Measurements from ENCODE around the gene KLC1. TPM values are rescaled to one million over a fixed set of nuclear protein-coding genes. Genes with fewer than 3 reads are reported as not detected.

KLC1 gene
- total and polyA plus RNA-seq, 2 of the 13 experiments (the other 11 are each of a cell fraction or from before 2014, with no cell fraction given) = 53.2 to 63.5 TPM

DNA sequence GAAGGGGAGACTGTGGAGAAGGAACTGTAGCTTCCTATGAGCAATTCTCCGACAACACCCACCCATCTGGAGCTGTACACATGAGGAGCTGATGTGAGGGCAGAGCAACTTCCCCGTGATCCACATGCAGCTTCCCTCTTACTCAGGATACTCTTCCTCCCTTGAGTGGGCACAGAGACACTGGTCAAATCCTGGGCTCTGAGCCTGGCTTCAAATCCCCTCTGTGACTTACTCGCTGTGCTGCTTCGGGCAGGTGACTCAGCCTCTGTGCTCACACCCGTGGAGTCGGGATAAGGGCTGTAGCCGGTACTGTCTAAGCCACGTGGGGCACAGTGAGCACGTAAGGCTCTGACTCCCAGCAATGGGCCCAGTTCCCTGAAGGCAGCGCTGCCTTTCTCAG lies 117.7 kb downstream of the KLC1 start:
- FAIRE-seq = no peak
- no peak for DNase-seq (ENCODE audit: low spot score)
- 100% methylated on average over 3 of the region's 10 CpGs for WGBS (ENCODE audit: low lambda C conversion rate)
- Histone ChIP-seq H4K20me1 (ENCODE audit: insufficient read depth, low read length) (no peaks in the 10 kb centered on the region), H3K4me2 (ENCODE audit: low read depth, low read length) (no peak overlapping the region), H2AFZ (ENCODE audit: low read length) (no peak overlapping the region), H3K79me2 (ENCODE audit: insufficient read depth, low read length) (no peaks in the 10 kb centered on the region), H3K4me1 (ENCODE audit: insufficient read depth, low read length) (peaks cover 16% of the 10 kb centered on the region), H3K4me3 (replicated peaks in 1 of 3; ENCODE audit: insufficient read depth in 1 of 3, low read depth in 2 of 3, low read length in 3 of 3) (no peak overlapping the region), H3K9me3 (ENCODE audit: low read length) (no peaks in the 10 kb centered on the region), H3K36me3 (replicated peaks in 1 of 2; ENCODE audit: control insufficient read depth in 1 of 2, insufficient read depth in 2 of 2, low read length in 2 of 2) (peaks cover 9 to 34% of the 10 kb centered on the region in 2 experiments; a peak in 4 of 5 replicates), H3K9ac (ENCODE audit: insufficient read depth, low read depth, low read length) (no peak overlapping the region), H3K27ac (ENCODE audit: extremely low read length, insufficient read depth, low read length) (no peak overlapping the region), H3K27me3 (ENCODE audit: control insufficient read depth in 1 of 2, insufficient read depth in 2 of 2, low read length in 2 of 2) (no peaks in the 10 kb centered on the region)
- TF ChIP-seq, protein P1, sequence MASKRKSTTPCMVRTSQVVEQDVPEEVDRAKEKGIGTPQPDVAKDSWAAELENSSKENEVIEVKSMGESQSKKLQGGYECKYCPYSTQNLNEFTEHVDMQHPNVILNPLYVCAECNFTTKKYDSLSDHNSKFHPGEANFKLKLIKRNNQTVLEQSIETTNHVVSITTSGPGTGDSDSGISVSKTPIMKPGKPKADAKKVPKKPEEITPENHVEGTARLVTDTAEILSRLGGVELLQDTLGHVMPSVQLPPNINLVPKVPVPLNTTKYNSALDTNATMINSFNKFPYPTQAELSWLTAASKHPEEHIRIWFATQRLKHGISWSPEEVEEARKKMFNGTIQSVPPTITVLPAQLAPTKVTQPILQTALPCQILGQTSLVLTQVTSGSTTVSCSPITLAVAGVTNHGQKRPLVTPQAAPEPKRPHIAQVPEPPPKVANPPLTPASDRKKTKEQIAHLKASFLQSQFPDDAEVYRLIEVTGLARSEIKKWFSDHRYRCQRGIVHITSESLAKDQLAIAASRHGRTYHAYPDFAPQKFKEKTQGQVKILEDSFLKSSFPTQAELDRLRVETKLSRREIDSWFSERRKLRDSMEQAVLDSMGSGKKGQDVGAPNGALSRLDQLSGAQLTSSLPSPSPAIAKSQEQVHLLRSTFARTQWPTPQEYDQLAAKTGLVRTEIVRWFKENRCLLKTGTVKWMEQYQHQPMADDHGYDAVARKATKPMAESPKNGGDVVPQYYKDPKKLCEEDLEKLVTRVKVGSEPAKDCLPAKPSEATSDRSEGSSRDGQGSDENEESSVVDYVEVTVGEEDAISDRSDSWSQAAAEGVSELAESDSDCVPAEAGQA (IDR thresholded peaks at IDR 0.05; ENCODE audit: low read depth) = no peak
- TF ChIP-seq, protein P1 (CRISPR knock-in tag; IDR thresholded peaks at IDR 0.05; ENCODE audit: borderline replicate concordance) = no peak
- TF ChIP-seq, protein P2, sequence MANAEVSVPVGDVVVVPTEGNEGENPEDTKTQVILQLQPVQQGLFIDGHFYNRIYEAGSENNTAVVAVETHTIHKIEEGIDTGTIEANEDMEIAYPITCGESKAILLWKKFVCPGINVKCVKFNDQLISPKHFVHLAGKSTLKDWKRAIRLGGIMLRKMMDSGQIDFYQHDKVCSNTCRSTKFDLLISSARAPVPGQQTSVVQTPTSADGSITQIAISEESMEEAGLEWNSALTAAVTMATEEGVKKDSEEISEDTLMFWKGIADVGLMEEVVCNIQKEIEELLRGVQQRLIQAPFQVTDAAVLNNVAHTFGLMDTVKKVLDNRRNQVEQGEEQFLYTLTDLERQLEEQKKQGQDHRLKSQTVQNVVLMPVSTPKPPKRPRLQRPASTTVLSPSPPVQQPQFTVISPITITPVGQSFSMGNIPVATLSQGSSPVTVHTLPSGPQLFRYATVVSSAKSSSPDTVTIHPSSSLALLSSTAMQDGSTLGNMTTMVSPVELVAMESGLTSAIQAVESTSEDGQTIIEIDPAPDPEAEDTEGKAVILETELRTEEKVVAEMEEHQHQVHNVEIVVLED (CRISPR knock-in tag; IDR thresholded peaks at IDR 0.05; ENCODE audit: borderline replicate concordance) = no peak
- no TSS peak for BruUV-seq (replicated peaks)
- in situ Hi-C loops (cut with HindIII; ENCODE audit: extremely low pct_ligation_motif_present, low pct_unique_long_range_greater_than_20kb) = no loop called here
- no peak for ATAC-seq
- CTCF ChIA-PET (ENCODE audit: low intra/inter-chr PET ratio, low total read pairs) = no interaction called here
- POLR2A ChIA-PET = no interaction called here
- intact Hi-C loops (cut with micrococcal nuclease; ENCODE audit: unreplicated experiment) = no loop called here

Data from HepG2 (cell line).